IPS-18a (cell line): ENCODE data around the gene CDY1.
"Not testable (repeated sequence)": the region's sequence is repeated elsewhere in the genome, so short reads cannot be mapped to it uniquely, and the experiment has no call there.

Experiments used
- H3K27ac ChIP-seq: one replicate; pipeline ENCODE4 v1.5.1; 2013; ENCODE audit warnings: low read length
- H3K27me3 ChIP-seq: one replicate; pipeline ENCODE4 v1.6.1; 2013; ENCODE audit warnings: mild to moderate bottlenecking, low read length; ENCODE audit not compliant: control insufficient read depth, insufficient read depth
- H3K36me3 ChIP-seq: one replicate; pipeline ENCODE4 v1.6.1; 2013; ENCODE audit warnings: low read depth, low read length; ENCODE audit not compliant: control insufficient read depth
- H3K4me1 ChIP-seq: one replicate; pipeline ENCODE4 v1.6.1; 2013; ENCODE audit warnings: low read depth, low read length; ENCODE audit not compliant: control insufficient read depth
- H3K4me3 ChIP-seq: one replicate; pipeline ENCODE4 v1.5.1; 2013; ENCODE audit warnings: low read length
- H3K9ac ChIP-seq: one replicate; pipeline ENCODE4 v1.6.1; 2013; ENCODE audit warnings: mild to moderate bottlenecking, low read length, moderate library complexity
- H3K9me3 ChIP-seq: one replicate; pipeline ENCODE4 v1.6.1; 2013; ENCODE audit warnings: low read depth, low read length; ENCODE audit not compliant: control insufficient read depth

CDY1 gene, protein sequence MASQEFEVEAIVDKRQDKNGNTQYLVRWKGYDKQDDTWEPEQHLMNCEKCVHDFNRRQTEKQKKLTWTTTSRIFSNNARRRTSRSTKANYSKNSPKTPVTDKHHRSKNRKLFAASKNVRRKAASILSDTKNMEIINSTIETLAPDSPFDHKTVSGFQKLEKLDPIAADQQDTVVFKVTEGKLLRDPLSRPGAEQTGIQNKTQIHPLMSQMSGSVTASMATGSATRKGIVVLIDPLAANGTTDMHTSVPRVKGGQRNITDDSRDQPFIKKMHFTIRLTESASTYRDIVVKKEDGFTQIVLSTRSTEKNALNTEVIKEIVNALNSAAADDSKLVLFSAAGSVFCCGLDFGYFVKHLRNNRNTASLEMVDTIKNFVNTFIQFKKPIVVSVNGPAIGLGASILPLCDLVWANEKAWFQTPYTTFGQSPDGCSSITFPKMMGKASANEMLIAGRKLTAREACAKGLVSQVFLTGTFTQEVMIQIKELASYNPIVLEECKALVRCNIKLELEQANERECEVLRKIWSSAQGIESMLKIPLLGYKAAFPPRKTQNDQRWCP

DNA sequence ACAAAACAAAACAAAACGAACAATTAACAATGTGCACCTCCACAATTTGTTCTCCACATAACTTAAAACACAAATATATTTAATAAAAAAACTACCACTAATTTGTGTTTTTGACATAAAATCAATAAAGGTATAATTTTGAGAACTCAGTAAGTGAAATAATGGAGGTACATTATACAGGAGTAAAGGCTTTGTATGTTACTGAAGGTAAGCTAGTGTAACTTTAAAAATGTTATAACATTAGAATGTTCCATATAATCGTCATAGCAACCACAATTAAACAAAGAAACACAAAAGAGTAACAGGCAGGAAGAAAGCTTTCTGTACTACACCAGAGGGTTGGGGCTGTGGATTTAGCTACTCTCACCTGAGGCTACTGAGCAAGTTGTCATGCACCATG lies at the start of gene CDY1:
Gene CDY1, plus strand, starts transcription at position 301 of the 400 bp plus-strand sequence. CDS start 326 bp downstream, outside the sequence.
- not testable (repeated sequence) for H3K27me3 ChIP-seq

DNA sequence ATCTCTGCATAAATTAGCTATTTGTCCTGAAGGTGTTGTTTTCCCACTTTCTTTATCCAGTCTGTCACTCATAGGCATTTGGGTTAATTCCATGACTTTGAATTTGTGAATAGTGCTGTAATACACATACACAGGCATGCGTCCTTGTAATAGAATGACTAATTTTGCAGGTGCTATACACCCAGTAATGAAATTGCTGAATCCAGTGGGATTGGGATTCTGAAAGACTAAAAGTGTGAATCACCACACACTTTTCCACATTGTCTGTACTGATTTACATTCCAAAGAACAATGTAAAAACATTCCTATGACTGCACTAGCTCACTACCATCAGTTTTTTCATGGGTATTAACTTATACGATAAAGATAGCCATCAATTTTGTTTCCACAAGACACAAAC lies 28.6 kb upstream of the CDY1 start:
- not testable (repeated sequence) for H3K9me3 ChIP-seq, H3K27ac ChIP-seq, H3K36me3 ChIP-seq, H3K4me1 ChIP-seq, H3K4me3 ChIP-seq, H3K27me3 ChIP-seq, H3K9ac ChIP-seq

More for the DNA sequence above, at the start of gene CDY1:
- H3K36me3 ChIP-seq, H3K9ac ChIP-seq, H3K4me3 ChIP-seq, H3K4me1 ChIP-seq, H3K27ac ChIP-seq, H3K9me3 ChIP-seq: not testable (repeated sequence)

DNA sequence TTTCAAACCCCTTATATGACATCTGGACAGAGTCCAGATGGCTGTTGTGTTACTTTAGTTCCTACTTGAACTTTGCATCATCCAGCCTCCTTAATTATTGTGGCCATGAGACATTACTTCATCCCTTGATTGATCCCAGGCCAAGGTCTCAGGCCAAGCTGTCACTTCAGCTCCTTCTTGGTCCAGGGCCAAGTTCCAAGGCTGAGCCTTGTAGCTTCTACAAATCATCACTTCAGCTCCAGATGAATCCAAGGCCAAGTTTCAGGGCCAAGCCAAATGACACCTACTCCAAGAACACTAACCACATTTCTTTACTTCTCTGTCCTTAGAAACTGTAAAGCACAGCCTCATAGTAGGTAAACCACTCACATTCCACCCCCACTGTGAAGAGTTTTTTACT lies 1.7 kb upstream of the CDY1 start:
- H3K4me3 ChIP-seq, H3K27ac ChIP-seq, H3K27me3 ChIP-seq, H3K4me1 ChIP-seq, H3K9me3 ChIP-seq, H3K36me3 ChIP-seq, H3K9ac ChIP-seq: not testable (repeated sequence)

DNA sequence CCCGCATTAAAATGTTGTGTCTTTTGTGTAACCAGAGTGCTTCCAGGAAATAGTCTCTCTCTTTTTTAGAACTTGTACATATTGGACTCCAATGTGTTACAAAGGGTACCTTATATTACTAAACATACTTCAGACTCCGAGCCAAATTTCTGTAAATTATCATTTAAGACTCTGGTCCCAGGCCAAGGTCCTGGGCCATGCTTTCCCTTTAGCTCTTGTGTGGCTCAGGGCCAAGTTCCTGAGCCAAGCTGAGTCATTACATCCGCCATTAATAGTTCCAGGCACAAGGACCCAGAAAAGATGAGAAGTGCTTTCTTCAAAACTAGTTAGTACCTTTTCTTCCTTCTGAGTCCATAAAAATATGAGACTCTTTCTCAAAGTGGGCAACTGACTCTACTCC lies 4.6 kb downstream of the CDY1 start:
- not testable (repeated sequence) for H3K9ac ChIP-seq, H3K27ac ChIP-seq, H3K4me3 ChIP-seq, H3K9me3 ChIP-seq, H3K4me1 ChIP-seq, H3K27me3 ChIP-seq, H3K36me3 ChIP-seq

DNA sequence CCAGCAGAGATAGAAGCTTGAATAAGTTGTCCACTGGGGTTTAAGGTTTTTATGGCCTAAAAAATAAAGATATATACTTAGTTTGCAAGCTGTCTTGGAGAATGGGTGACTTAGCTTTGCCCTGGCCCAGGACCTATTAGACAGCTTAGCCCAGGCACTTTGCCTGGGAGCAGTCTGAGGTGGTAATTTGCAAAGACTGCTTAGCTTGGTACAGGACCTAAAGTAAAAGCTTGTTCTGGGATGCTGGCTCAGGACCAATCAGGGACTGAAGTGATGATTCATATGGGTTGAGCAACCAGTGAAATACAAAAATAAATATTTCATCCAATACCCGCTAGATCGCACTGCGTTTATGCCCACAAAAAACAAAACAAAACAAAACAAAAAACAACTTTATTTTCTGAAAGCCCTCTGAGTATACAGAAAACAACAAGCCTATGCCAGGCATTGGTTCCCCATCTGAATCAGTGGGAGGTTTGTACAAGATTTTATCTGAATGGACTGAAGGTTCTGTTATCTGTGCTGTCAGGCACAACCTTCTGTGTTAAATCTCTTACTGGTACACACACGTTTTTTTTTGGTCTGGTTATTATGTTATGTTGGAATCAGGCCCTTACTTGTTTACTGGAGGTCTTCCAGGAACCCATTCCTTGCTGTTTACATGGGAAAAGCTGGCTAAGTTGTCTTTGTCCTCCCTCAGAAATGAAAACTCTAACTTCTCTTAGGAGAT lies 8.6 kb downstream of the CDY1 start:
- not testable (repeated sequence) for H3K9me3 ChIP-seq, H3K9ac ChIP-seq, H3K4me3 ChIP-seq, H3K27me3 ChIP-seq, H3K27ac ChIP-seq, H3K4me1 ChIP-seq, H3K36me3 ChIP-seq

DNA sequence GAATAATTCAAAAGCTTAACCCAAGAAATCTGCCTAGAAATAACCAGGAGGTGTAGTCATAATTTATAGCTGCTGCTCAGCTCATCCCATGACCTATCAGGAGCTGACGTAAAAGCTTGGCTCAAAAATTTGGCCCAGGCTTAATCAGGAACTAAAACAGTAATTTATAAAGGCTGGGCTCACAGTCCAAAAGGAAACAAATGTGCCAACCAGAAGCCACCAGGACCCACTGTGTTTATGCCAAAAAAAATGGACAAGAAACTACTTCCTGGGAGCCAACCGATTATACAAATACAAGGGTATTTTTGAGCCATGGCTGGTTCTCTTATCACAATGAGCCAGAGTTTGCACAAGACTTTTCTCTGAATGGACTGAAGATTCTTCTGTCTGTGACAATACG lies 17.9 kb downstream of the CDY1 start:
- not testable (repeated sequence) for H3K36me3 ChIP-seq, H3K27ac ChIP-seq, H3K4me1 ChIP-seq, H3K9ac ChIP-seq, H3K27me3 ChIP-seq, H3K9me3 ChIP-seq, H3K4me3 ChIP-seq

DNA sequence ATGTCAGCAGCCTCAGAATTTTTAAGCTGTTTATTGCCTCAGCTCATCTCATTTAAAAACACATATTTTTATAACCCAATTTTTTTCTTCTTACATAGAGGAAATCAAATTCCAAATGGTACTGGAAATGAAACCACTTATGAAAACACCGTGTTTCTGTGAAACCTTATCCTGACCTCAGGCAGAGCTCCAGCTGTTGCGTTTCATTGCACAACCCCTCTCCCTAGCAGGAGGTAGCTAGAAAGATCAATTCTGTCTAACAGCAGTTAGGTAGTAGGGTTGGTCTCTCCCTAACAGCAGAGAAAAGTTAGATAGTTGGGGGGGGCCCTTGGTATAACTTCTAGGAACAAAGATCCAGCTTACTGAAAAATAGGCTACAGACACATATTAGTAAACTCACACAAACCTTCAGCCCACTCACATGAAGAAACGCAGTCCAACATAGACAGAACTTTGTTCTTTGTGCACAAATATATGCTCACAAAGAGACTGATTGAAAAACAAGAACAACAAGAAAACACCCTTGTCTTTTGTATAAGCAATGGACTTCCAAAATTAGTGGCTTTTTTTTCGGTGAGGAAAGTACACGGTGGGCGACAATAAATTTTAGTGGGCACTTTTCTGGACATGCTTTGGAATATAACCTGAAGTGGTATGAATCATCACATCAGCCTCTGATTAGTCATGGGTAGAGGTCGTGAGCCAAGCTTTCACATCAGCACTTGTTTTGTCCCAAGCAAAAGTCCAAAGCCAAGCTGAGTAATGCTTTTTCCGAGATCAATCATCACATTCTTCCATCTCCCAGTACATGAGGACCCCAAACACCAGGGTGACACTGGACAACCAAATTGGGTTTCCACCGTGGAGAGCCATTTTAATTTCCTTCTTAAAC lies 21.4 kb downstream of the CDY1 start:
- not testable (repeated sequence) for H3K9me3 ChIP-seq, H3K4me1 ChIP-seq, H3K4me3 ChIP-seq, H3K9ac ChIP-seq, H3K27me3 ChIP-seq, H3K36me3 ChIP-seq, H3K27ac ChIP-seq
